Osteoblast (primary cell): Measurements from ENCODE around the gene DUSP15. TPM values are rescaled to one million over a fixed set of nuclear protein-coding genes. Genes with fewer than 3 reads are reported as not detected.
"Not testable (repeated sequence)": the region's sequence is repeated elsewhere in the genome, so short reads cannot be mapped to it uniquely, and the experiment has no call there.

Source experiments
- DNase-seq: peaks from one replicate; pipeline ENCODE4 v3.0.0; 2011; ENCODE audit warnings: low spot score, mixed read lengths; ENCODE audit not compliant: insufficient read length; ENCODE audit errors: missing footprints
- H2AFZ ChIP-seq: 2 replicates; pipeline ENCODE4 v1.6.0; 2011; ENCODE audit warnings: mild to moderate bottlenecking, low read length
- H3K27ac ChIP-seq: 2 replicates; pipeline ENCODE4 v1.5.1; 2011; ENCODE audit warnings: mild to moderate bottlenecking, low read depth, low read length, moderate library complexity
- H3K27me3 ChIP-seq: 2 replicates; pipeline ENCODE4 v1.6.0; 2012; ENCODE audit warnings: mild to moderate bottlenecking, control low read depth, inconsistent platforms, low read length, moderate library complexity; ENCODE audit not compliant: insufficient read depth
- H3K36me3 ChIP-seq: 2 replicates; pipeline ENCODE4 v1.5.1; 2011; ENCODE audit warnings: mild to moderate bottlenecking, low read length, control low read depth, moderate library complexity; ENCODE audit not compliant: insufficient read depth
- H3K4me1 ChIP-seq: 2 replicates; pipeline ENCODE4 v1.5.1; 2011; ENCODE audit warnings: mild to moderate bottlenecking, low read length, control low read depth, moderate library complexity; ENCODE audit not compliant: insufficient read depth
- H3K4me2 ChIP-seq: 2 replicates; pipeline ENCODE4 v1.6.0; 2011; ENCODE audit warnings: mild to moderate bottlenecking, low read length; ENCODE audit not compliant: insufficient read depth
- H3K4me3 ChIP-seq: fragments of 200-600 bp; sonication (generic); 3 replicates; pipeline ENCODE4 v1.5.1; 2012; ENCODE audit warnings: mild to moderate bottlenecking, low read length, inconsistent platforms; ENCODE audit not compliant: insufficient read depth
- H3K79me2 ChIP-seq: 2 replicates; pipeline ENCODE4 v1.6.0; 2012; ENCODE audit warnings: mild to moderate bottlenecking, low read length, control low read depth, inconsistent platforms; ENCODE audit not compliant: insufficient read depth
- H3K9me3 ChIP-seq: 2 replicates; pipeline ENCODE4 v1.5.1; 2011; ENCODE audit warnings: low read depth, low read length, control low read depth
- H4K20me1 ChIP-seq: 2 replicates; pipeline ENCODE4 v1.6.0; 2012; ENCODE audit warnings: mild to moderate bottlenecking, low read length, control low read depth; ENCODE audit not compliant: insufficient read depth
- CTCF ChIP-seq: IDR thresholded peaks from 2 replicates; pipeline ENCODE4 v1.5.1; 2011; ENCODE audit warnings: mild to moderate bottlenecking, low read depth, low read length, moderate library complexity; ENCODE audit errors: extremely low read depth
- total RNA-seq: library from RNA; depleted of rRNA; stranded (reverse); fragments of >200 nt; gene quantifications from 2 replicates; pipeline ENCODE4 v1.2.3, GENCODE V29; 2012

Gene DUSP15
- total RNA-seq, 1 donor, result 1.4 TPM

DNA sequence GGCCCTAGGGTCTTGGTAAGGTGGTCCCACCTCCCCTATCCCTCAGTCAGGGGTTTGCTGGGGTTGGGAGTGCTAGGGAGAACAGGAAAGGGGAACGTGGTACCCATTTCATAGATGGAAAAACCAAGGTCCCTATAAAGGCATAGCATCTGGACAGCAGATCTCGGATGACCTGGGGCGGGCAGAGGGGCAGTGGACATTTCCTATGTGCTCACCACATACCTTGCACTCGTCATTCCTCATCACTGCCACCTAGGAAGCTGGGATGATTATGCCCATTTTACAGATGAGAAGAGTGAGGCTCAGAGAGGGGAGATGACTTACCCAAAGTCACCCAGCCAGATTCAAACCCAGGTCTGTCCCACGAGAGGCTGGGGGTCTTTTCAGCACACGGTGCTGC, 39.1 kb downstream of the DUSP15 start:
- TF ChIP-seq CTCF, result no peak
- H3K9me3 ChIP-seq, result no peaks in the 10 kb centered on the region
- no peak overlapping the region for H3K27ac ChIP-seq
- H3K27me3 ChIP-seq, result peaks cover 3% of the 10 kb centered on the region
- H2AFZ ChIP-seq, result no peak overlapping the region
- peaks cover 8% of the 10 kb centered on the region for H3K4me1 ChIP-seq
- no peak overlapping the region for H3K4me2 ChIP-seq
- H3K79me2 ChIP-seq, result no peaks in the 10 kb centered on the region
- peak; percentile 3 for DNase-seq
- H4K20me1 ChIP-seq, result peaks cover 13% of the 10 kb centered on the region
- no peaks in the 10 kb centered on the region for H3K36me3 ChIP-seq
- H3K4me3 ChIP-seq, result no peak overlapping the region

DNA sequence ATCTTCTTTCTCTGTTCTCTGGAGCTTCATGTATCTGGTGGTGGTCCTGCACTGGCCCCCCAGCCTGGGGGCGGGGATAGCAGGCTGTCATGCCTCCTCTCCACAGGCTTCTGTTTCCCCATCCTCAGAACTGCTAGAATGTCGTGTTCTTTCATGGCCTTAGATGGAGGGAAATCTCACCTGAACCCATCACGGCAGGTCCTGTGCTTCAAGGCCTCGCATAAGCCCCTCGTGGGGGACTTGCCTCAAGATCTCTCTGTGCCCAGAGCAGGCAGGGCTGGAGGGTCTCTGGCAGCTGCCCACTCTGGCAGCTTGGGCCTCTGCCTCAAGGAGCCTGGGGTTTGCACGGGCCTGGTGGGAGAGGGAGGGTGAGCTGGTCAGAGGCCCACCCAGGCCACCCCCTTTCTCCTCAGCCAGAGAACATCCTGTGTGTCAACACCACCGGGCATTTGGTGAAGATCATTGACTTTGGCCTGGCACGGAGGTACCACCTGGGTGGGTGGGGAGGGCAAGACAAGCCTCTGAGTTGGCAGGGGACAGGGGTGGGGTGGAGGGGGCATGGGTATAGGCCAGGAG, 39.8 kb downstream of the DUSP15 start:
- Histone ChIP-seq H3K9me3 (no peaks in the 10 kb centered on the region), H3K4me1 (peaks cover under 1% of the 10 kb centered on the region), H3K79me2 (no peaks in the 10 kb centered on the region), H3K27ac (no peak overlapping the region), H4K20me1 (peaks cover 8% of the 10 kb centered on the region), H3K36me3 (no peaks in the 10 kb centered on the region), H3K4me2 (no peak overlapping the region), H2AFZ (no peak overlapping the region), H3K4me3 (no peak overlapping the region), H3K27me3 (peaks cover 3% of the 10 kb centered on the region)
- DNase-seq, result peak; percentile 77
- TF ChIP-seq CTCF, result no peak

GRCh38 chr20:31829731-31830130, 40.6 kb downstream of the DUSP15 start:
- DNase-seq, result peak; percentile 32
- Histone ChIP-seq H2AFZ (no peak overlapping the region), H3K36me3 (no peaks in the 10 kb centered on the region), H3K27me3 (peaks cover 3% of the 10 kb centered on the region), H4K20me1 (peaks cover 4% of the 10 kb centered on the region), H3K79me2 (no peaks in the 10 kb centered on the region), H3K4me3 (no peak overlapping the region), H3K4me2 (no peak overlapping the region), H3K9me3 (no peaks in the 10 kb centered on the region), H3K4me1 (no peaks in the 10 kb centered on the region), H3K27ac (no peak overlapping the region)
- no peak for TF ChIP-seq CTCF

DNA sequence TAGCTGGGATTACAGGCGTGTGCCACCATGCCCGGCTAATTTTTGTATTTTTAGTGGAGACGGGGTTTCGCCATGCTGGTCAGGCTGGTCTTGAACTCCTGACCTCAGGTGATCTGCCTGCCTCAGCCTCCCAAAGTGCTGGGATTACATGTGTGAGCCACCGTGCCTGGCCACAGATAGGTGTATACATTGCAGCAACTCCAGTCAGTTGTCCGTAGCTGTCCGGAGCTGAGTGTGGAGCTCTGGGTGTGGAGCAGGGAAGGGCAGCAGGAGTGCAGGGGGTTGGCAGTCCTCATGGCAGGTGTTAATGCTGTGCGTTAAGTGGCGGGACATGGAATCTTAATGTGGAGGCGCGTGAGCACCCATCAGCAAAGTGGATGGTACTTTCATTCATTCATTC, 42.3 kb downstream of the DUSP15 start:
- H2AFZ ChIP-seq, H3K27me3 ChIP-seq, H3K9me3 ChIP-seq, H3K4me2 ChIP-seq, H3K36me3 ChIP-seq, H3K27ac ChIP-seq, H4K20me1 ChIP-seq, H3K4me3 ChIP-seq, H3K4me1 ChIP-seq, H3K79me2 ChIP-seq, DNase-seq: not testable (repeated sequence)
